HFF-Myc (cell line): Measurements from ENCODE around the gene CLDN9.

Experiments
- DNase-seq: peaks from one replicate; pipeline ENCODE4 v3.0.0-alpha.2; 2011; ENCODE audit warnings: low read depth; ENCODE audit errors: extremely low read depth
- H3K4me3 ChIP-seq: replicated peaks from 2 replicates; pipeline ENCODE4 v1.5.1; 2011; ENCODE audit warnings: low read depth, mild to moderate bottlenecking, control low read depth, low read length
- TF ChIP-seq, protein P1 (sequence below): IDR thresholded peaks from 2 replicates; pipeline ENCODE4 v1.5.1; 2012; ENCODE audit warnings: mild to moderate bottlenecking, low read depth, low read length, control low read depth; ENCODE audit errors: missing control alignments

The CLDN9 gene

GRCh38 chr16:3023415-3023668, 10.6 kb downstream of the CLDN9 start:
- peak; percentile 53 for DNase-seq
- peak overlapping the region; percentile 96 for H3K4me3 ChIP-seq
- TF ChIP-seq, protein P1, sequence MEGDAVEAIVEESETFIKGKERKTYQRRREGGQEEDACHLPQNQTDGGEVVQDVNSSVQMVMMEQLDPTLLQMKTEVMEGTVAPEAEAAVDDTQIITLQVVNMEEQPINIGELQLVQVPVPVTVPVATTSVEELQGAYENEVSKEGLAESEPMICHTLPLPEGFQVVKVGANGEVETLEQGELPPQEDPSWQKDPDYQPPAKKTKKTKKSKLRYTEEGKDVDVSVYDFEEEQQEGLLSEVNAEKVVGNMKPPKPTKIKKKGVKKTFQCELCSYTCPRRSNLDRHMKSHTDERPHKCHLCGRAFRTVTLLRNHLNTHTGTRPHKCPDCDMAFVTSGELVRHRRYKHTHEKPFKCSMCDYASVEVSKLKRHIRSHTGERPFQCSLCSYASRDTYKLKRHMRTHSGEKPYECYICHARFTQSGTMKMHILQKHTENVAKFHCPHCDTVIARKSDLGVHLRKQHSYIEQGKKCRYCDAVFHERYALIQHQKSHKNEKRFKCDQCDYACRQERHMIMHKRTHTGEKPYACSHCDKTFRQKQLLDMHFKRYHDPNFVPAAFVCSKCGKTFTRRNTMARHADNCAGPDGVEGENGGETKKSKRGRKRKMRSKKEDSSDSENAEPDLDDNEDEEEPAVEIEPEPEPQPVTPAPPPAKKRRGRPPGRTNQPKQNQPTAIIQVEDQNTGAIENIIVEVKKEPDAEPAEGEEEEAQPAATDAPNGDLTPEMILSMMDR = no peak

- DNase-seq = peak; percentile 94
- TF ChIP-seq, protein P1 = no peak
Observed at GRCh38 chr16:3023669-3024478, 11.2 kb downstream of the CLDN9 start, which contains the start of the genes HCFC1R1 and THOC6. Gene HCFC1R1 (minus strand): TSS chr16:3023942. CDS start chr16:3023941, 1 bp downstream. Gene THOC6 (plus strand): TSS chr16:3024035. CDS start chr16:3024327, 292 bp downstream.

GRCh38 chr16:3025032-3026002, 12.6 kb downstream of the CLDN9 start:
- TF ChIP-seq, protein P1 = no peak
- no peak overlapping the region for H3K4me3 ChIP-seq
- no peak for DNase-seq

More at GRCh38 chr16:3023669-3024478, 11.2 kb downstream of the CLDN9 start, which contains the start of the genes HCFC1R1 and THOC6:
- H3K4me3 ChIP-seq = peak within 1 kb of the TSS; percentile 96

GRCh38 chr16:3026003-3026378, 13.3 kb downstream of the CLDN9 start:
- DNase-seq = no peak
- no peak overlapping the region for H3K4me3 ChIP-seq
- TF ChIP-seq, protein P1 = no peak

DNA sequence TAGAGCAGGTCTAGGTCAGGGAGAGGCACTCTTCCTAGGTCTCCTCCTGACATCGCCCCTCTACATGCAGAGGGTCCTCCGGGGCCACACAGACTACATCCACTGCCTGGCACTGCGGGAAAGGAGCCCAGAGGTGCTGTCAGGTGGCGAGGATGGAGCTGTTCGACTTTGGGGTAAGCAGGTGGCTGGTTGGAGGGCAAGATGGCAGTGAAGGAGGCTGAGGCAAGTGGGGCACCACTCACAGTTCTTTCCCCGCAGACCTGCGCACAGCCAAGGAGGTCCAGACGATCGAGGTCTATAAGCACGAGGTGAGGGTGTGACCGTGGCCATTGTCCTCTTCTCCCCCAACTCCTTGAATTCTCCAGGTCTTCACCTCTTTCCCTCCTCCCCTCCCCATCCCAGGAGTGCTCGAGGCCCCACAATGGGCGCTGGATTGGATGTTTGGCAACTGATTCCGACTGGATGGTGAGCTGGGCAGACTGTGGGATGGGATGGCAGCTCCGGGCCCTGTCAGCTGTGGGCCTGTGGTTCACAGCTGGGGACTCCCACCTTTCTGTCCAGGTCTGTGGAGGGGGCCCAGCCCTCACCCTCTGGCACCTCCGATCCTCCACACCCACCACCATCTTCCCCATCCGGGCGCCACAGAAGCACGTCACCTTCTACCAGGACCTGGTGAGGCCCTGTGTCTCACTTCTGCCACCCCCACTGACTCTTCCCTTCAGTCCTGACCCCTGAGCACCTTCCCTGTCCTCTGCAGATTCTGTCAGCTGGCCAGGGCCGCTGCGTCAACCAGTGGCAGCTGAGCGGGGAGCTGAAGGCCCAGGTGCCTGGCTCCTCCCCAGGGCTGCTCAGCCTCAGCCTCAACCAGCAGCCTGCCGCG, 14.1 kb downstream of the CLDN9 start:
- no peak overlapping the region for H3K4me3 ChIP-seq
- no peak for DNase-seq
- TF ChIP-seq, protein P1 = no peak

DNA sequence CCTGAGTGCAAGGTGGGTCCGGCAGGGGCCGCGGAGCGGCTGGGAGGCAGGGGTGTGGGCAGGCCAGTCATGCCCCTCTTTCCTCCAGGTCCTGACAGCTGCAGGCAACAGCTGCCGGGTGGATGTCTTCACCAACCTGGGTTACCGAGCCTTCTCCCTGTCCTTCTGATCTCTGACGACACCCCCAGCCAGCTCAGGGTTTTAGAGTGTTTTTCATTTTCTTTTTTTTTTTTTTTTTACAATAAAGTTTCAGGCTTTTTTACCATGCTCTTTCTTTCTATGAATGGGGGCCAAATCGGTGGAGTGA, 14.7 kb downstream of the CLDN9 start:
- DNase-seq = no peak
- no peak overlapping the region for H3K4me3 ChIP-seq
- TF ChIP-seq, protein P1 = no peak
